GM12873 (cell line): ENCODE data around the gene NEK4.

Experiments used
- CTCF ChIP-seq: IDR thresholded peaks from 2 replicates; pipeline ENCODE4 v1.5.1; 2012; ENCODE audit warnings: low read depth, mild to moderate bottlenecking, moderate library complexity, low read length, control low read depth; ENCODE audit not compliant: insufficient read depth; ENCODE audit errors: missing control alignments

NEK4 gene

GRCh38 chr3:52710512-52710911 lies 60.2 kb downstream of the NEK4 start:
- TF ChIP-seq CTCF: no peak

GRCh38 chr3:52707585-52707984 lies 63.2 kb downstream of the NEK4 start:
- TF ChIP-seq CTCF: no peak

DNA sequence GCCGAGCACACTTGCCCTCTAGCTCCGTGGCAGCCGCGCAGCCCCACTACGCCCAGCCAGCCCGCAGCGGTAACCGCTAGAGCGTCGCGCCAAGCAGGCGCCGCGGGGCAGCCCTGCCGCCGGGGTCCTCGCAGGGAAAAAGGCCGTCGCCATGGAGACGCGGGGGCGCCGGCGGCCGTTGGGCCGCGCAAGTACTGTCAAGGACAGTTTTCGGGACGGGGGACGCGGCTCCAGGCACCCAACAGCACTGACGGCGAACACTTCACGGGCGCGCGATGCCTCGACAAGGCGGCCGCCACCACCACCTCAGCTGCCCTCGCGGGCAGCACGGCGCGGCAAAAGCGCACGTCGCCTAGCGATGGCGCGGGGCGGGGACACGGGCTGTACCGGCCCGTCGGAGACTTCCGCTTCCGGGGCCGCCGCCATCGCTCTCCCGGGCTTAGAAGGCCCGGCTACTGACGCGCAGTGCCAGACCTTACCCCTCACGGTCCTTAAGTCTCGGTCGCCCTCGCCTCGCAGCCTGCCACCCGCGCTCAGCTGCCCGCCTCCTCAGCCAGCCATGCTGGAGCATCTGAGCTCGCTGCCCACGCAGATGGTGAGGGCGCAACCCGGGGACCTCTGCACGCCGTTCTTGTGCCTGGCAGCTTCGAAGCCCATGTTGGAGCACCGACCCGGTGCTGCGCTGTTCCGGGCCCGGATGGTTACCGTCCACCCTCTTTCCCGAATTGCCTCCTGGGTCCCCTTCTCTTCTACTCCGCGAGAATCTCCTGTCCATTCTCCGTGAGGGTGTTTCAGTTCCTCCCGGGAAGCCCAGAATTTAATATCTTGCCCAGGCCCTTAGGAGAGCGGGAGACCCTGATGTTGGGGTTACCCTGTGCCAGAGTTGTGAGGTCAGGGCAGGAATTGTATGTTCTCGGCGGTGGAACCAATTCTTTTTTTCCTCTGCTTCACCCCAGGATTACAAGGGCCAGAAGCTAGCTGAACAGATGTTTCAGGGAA lies 64.8 kb downstream of the NEK4 start, which contains the start of the genes GLT8D1 and SPCS1:
Gene GLT8D1 (minus strand): TSS at position 104 of the 999 bp plus-strand sequence. CDS start 5,331 bp downstream, outside the sequence.
Gene SPCS1 (plus strand): TSS at position 419 of the 999 bp plus-strand sequence. CDS start 141 bp downstream, at position 560.
- TF ChIP-seq CTCF: no peak

GRCh38 chr3:52705438-52705687 lies 65.4 kb downstream of the NEK4 start:
- no peak for TF ChIP-seq CTCF

- TF ChIP-seq CTCF: no peak
Measured at GRCh38 chr3:52704611-52705437, 65.9 kb downstream of the NEK4 start.

GRCh38 chr3:52703341-52703740 lies 67.4 kb downstream of the NEK4 start:
- TF ChIP-seq CTCF: no peak

DNA sequence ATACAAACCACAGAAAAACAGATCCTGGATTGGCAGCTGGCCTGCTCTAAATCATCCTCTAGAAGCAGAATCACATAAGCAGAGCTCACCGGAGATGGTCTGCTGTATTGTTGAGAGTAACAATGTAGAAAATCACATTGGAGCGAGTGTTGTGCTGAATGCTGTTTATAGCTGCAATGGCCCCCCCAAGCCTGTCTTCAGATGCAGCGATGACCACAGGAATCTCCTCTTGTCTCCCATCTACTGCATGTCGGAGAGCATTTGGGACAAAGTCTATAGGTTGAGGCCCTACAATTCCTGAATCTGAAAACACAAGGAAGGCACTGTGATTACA lies 73.1 kb downstream of the NEK4 start:
- TF ChIP-seq CTCF: no peak
